Testis (tissue), 2 donors: ENCODE data around the gene HBD.

Source experiments
- POLR2A ChIP-seq: fragments of 450-650 bp; IDR thresholded peaks from one replicate; pipeline ENCODE4 v1.6.1; 2017; ENCODE audit warnings: antibody characterized with exemption, mild to moderate bottlenecking, moderate library complexity
- TF ChIP-seq, protein P1 (sequence below), 3 experiments: fragments of 450-650 bp in 2 of 3; fragments of 200-600 bp in 1 of 3; sonication (generic) in 1 of 3; IDR thresholded peaks; one replicate each; pipeline ENCODE4 v1.5.1; 2016 to 2019; ENCODE audit warnings: antibody characterized with exemption in 3 of 3, mild to moderate bottlenecking in 2 of 3, moderate library complexity in 1 of 3

DNA sequence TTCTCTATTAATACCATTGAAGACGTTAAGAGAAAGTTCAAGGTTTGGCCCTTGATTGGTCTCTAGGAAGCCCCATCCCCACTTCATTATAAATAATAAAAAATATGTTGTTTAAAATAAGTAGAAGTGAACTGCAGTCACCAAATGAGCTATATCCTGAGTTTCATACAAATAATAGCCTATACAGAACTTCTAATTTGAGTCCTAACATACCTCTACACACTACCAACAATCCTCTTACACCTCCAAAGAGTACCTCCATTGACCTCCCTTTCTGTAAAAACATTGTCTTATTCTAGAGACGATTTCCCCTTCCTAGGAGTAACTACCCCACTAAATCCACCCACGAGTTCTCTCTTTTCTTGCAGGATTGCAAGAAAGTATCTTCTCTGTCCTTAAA lies 7.2 kb upstream of the HBD start:
- TF ChIP-seq, protein P1, sequence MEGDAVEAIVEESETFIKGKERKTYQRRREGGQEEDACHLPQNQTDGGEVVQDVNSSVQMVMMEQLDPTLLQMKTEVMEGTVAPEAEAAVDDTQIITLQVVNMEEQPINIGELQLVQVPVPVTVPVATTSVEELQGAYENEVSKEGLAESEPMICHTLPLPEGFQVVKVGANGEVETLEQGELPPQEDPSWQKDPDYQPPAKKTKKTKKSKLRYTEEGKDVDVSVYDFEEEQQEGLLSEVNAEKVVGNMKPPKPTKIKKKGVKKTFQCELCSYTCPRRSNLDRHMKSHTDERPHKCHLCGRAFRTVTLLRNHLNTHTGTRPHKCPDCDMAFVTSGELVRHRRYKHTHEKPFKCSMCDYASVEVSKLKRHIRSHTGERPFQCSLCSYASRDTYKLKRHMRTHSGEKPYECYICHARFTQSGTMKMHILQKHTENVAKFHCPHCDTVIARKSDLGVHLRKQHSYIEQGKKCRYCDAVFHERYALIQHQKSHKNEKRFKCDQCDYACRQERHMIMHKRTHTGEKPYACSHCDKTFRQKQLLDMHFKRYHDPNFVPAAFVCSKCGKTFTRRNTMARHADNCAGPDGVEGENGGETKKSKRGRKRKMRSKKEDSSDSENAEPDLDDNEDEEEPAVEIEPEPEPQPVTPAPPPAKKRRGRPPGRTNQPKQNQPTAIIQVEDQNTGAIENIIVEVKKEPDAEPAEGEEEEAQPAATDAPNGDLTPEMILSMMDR (IDR thresholded peaks at IDR 0.05), result no peak
- no peak for TF ChIP-seq POLR2A
